Stimulated activated CD4-positive, alpha-beta T cell treated with anti-CD3 and anti-CD28 coated beads, TNF-alpha, amount 100 ng/mL, for 4 hours (primary cell): Measurements from ENCODE around the gene ING5.
"Not testable (repeated sequence)": the region's sequence is repeated elsewhere in the genome, so short reads cannot be mapped to it uniquely, and the experiment has no call there.

Source experiments
- DNase-seq, 3 experiments: peaks; one replicate each; pipeline ENCODE4 v3.0.0-alpha.2; 2020; ENCODE audit warnings: low read depth in 3 of 3

The ING5 gene

DNA sequence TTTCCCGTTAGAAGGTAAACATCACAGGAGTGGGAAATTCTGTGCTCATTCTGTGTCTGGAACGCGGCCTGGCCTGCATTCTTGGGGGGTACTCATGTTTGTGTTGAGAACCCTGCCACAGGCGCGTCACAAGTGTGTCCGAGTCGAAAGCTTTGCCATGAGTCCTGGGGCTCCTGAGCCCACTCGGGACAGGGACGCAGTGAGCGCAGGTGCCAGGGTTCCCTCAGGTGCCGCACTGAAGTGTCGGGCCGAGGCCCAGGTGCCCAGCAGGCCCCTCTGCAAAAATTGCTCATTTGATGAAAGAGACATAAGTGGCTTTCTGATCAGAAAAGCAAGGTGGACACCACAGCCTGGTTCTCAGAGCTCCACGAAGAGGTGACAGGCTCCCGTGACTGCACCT is 37.3 kb downstream of the ING5 start:
- DNase-seq, result no peak

DNA sequence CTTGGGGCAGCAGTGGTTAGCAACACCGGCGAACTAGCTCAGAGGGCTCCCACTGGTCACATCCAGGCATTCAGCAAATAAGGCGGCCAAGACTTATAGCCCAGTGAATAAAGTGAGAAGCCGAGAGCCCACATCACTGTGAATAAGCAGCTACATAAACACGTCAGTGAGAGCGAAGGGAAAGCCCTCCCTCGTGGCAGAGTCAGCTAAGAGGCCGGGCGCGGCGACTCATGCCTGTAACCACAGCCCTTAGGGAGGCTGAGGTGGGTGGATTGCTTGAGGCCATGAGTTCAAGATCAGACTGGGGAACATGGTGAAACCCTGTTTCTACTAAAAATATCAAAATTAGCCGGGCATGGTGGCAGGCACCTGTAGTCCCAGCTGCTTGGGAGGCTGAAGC is 37.8 kb downstream of the ING5 start:
- peak; percentile 31 to 33 (median 32) for DNase-seq

DNA sequence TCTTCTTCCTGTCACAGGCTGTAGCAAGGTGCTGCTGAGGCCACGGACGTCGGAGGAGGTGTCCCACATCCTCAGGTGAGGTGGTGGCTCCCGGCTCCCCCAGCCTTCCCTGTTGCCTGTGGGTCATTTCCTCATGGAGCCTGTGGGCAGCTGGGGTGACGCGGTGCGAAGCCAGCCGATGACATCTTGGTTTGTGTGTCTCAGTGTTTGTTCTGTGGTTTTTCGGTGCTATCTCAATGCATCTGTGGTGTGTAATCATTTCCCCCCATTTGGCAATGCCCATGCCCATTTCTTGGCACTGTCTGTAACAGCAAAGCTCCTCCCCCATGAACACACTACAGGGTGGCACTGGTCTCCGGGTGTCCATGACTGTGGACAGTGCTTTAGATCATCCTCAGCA is 39.2 kb downstream of the ING5 start:
- no peak for DNase-seq

DNA sequence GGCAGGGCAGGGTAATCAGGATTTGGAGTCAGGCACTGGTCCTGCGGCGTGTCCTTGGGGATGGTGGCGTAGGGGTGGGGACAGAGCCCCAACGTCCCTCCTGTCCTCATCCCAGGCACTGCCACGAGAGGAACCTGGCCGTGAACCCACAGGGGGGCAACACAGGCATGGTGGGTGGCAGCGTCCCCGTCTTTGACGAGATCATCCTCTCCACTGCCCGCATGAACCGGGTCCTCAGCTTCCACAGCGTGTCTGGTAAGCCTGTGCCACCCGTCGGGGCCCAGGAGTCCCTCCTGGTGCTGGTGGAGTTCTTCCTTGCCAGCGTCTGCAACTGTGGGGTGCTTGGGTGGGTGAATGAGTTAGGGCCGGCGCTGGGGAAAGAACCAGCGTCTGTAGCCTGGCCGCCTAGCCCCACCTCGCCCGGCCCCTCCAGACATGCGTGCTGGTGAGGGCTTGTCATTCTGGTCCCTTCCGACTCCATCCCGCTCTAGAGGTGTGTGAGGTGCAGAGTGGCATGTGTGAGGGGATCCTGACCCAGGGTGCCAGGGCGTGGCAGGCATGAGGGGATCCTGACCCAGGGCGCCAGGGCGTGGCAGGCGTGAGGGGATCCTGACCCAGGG is 40.6 kb downstream of the ING5 start:
- DNase-seq, result no peak

DNA sequence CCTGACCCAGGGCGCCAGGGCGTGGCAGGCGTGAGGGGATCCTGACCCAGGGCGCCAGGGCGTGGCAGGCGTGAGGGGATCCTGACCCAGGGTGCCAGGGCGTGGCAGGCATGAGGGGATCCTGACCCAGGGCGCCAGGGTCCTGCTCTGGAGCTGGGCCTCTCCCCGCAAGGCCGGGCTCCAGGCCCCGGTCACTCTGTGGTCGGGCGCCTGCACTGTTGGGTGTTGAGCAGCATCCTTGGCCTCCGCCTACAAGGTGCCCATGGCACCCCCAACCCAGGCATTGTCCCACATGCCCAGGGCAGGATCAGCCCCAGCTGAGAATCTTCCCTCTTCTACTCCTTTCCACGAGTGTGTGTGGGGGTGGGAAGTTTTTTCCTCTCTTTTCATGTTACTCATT is 41.2 kb downstream of the ING5 start:
- DNase-seq, result not testable (repeated sequence)

DNA sequence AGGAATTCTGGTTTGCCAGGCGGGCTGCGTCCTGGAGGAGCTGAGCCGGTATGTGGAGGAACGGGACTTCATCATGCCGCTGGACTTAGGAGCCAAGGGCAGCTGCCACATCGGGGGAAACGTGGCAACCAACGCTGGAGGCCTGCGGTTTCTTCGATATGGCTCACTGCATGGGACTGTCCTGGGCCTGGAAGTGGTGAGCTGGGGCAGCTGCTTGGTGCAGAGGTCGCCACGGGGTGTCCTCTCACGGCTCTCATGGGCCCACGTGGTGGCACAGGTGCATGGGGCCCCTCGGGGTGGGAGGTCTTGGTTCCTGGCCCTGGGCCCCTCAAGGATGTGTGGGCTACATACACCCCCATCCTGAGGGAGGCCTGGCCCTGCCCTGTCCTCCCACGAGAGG is 41.8 kb downstream of the ING5 start:
- no peak for DNase-seq

DNA sequence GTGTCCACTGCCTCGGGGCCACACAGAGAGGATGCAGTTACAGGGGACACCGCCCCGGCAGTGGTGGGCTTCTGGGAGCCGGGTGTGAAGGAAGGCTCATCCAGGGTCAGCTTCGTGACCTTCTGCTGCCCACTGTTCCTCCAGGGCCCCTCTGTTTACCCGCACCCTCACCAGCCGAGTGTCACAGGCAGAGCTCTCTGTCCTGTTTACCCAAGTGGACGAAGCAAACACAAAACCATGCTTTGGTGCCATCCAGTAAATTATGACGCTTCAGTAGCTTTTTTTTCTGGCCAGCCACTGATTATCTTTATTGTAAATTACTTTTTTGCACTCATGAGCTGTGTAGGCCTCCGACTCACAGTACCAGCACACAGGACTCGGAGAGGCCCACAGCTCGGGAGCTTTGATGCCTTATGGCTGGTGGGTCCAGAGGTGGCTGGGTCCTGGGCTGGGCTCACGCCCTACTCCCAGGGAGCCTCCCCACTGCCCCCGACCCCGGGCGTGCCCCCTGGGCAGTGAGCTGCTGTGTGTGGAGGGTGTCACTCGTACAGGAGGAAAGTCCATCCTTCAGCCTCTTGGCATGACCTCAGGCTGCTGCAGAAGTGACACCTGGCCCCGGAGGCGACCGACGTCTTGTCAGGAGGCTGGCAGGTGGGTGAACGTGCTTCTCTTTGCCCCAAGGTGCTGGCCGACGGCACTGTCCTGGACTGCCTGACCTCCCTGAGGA is 42.4 kb downstream of the ING5 start:
- DNase-seq, result no peak

DNA sequence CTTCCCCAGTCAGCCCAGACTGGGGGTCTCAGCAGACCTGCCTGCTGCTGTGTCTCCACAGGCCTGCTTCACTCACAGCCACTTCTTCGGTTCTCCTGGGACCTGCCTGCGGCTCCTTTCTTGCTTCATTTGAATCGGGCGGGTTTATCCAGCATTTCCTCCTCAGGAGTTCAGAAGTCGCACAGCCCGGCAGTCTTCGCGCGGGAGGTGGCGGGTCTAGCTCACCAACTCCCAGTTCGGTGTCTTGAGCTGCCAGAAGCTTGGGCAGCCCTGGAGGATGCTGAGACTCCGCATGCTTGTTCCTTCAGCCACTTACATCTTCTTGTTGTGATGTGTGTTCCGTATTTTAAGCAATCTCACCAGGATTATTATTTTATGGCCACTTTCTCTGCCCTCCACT is 43.4 kb downstream of the ING5 start:
- no peak for DNase-seq

DNA sequence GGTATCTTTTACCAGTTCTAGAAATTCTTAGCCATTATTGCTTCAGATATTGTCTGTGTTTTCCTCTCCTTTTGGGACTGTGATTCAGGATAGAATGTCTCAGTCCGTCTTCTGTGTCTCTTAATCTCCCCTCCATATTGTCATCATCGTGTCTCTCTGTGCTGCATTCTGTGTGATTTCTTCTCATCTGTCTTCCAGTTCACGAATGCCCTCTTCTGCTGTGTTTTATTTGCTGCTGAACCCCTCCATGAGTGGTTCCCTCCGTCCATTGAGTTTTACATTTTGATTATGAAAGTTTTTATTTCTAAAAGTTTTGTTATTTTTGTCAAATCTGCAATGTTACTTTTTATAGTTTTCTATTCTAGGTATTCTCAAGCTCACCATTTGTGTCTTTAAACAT is 44.2 kb downstream of the ING5 start:
- DNase-seq, result no peak

DNA sequence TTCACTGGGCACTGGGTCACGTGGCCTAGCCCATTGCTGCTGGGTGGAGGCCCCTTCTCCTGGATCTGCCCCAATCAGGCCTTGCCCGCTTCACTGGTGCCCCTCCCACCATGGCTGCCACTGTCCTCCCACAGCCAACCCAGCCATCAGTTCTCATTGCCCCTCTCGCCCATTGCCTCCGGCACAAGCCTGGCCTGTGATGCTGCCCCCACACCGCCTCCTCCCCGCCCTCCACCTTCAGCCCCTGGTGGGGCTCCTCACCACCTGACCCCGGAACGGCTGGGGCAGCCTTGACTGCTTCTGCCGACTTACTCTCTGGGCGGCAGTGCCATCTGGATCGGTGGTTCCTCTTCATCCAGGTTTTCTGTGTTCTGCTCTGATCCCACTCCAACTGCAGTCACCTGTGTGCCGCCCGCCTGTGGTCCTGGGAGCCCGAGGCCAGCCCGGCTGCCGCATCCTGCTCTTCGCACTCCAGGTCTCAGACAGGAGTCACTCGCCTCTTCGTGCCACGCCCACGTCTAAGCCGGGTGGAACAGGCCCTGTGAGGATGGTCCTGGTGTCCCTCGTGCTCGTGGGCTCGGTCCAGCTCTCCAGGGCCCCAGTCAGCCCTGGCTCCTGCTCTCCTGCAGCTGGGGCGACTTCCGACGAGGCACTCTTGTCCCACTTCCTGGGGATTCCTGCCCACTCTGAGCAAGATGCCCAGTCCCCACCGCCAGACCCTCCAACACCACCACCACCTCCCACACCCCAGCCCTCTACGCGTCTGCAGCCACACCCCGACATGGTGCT is 46.8 kb downstream of the ING5 start:
- DNase-seq, result no peak

DNA sequence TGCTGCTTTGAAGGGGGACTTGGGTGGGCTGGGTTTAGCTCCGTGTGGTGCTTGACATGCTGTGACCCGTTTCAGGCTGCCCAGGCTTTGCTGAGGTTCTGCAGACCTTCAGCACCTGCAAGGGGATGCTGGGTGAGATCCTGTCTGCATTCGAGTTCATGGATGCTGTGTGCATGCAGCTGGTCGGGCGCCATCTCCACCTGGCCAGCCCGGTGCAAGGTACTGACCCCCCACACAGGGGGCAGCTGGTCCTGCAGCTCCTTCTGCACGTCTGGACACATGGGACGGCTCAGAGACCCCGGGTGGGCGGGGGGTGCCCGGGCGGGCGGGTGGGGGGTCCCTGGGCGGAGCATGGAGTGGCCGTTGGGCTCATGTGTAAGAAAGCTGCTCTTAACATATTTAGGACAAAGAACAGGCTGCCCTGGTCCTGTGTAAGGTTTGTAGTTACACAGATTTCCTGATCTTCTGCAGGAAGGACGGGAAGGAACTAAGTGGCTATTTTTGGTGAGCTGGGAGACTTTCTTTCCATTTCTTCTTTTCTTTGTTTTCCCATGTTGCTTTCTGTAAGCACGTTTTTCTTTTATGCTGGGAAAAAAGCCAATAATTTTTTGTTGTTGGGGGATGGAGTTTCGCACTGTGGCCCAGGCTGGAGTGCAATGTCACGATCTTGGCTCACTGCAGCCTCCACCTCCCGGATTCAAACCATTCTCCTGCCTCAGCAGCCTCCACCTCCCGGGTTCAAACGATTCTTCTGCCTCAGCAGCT is 48.4 kb downstream of the ING5 start:
- no peak for DNase-seq

DNA sequence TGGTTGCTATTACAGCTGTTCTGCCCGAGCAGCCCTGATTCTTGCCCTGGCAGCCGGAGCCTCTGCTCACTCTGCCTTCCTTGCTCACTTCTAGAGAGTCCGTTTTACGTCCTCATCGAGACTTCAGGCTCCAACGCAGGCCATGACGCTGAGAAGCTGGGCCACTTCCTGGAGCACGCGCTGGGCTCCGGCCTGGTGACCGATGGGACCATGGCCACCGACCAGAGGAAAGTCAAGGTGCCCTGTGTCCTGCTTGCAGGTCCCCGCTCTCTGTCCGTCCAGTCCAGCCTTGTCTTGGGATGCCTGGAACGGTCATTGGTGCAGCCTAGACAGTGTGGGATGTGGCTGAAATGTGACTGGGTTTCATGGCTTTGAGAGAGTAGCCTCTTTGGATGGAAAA is 49.3 kb downstream of the ING5 start:
- DNase-seq, result no peak

DNA sequence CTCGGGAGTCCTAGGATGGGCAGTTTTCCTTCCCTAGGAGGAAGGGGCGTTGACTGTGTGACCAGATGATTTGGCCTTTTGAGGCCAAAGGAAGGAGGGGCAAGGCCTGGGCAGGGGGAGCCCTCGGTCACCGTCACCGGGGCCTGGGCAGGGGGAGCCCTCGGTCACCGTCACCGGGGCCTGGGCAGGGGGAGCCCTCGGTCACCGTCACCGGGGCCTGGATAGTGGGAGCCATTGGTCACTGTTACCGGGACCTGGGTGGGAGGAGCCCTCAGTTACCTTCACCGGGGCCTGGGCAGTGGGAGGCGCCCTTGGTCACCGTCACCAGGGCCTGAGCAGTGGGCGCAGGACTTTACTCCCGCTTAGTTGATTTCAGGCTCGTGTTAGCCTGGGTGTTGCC is 49.9 kb downstream of the ING5 start:
- DNase-seq, result no peak

DNA sequence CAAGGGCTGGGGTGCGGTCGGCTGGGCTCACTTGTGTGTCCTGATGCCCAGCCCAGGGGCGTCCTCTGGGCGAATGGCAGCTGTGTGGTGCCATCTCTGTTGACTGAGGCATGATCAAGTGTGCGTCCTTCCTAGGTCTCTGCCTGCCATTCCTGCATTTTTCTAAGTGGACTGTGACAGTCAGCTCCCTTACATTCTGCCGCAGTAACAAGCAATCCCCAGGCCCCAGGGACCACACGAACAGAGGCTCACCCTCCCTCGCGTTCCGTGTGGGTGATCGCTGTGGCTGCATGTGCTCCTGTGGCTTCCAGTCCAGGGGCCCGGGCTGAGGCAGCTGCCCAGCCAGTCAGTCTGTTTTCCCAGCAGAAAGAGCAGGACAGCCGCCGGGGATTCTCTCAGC is 50.4 kb downstream of the ING5 start:
- DNase-seq, result no peak

DNA sequence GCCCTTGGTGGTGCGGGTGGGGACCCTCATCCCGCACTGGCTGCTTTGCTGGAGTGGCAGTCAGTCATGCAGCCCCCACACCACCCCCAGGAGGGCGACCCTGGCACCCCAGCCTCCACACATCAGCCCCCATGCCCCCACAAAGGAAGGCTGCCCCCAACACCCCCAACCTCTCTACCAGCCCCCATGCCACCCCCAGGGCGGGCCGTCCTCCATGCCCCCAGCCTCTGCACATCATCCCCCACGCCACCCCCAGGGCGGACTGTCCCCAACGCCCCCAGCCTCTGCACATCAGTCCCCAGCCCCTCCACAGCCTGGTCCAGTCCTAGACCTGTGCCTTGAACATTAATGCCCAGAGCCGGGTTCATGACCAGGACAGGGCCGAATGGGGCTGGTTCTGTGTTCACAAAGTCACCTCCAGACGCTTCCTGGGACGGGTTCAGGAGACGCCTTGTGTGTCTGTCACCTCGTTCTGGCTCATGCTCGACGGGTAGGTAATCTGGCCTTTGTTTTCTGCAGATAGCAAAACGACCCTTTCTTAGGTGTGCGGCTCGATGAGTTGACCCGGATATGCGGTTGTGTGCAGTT is 50.9 kb downstream of the ING5 start:
- no peak for DNase-seq

DNA sequence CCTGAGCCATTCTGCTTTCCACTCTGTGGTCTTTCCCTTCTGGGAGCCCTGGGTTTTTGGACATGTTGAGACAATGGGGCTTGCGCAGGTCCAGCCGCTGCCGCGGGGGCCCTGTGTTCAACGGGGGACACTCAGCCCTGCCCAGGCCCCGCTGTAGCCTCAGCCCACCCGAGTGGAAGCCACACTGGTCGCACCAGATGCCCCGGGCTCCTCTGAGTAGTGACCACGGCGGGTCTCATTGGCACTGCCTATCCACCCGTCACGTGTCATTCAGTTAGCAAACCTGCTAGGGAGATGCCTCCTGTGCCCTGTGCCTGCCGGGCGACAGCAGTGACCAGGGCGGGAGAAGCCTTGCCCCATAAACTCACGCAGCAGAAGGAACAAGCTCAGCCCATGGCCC is 51.7 kb downstream of the ING5 start:
- DNase-seq, result no peak

DNA sequence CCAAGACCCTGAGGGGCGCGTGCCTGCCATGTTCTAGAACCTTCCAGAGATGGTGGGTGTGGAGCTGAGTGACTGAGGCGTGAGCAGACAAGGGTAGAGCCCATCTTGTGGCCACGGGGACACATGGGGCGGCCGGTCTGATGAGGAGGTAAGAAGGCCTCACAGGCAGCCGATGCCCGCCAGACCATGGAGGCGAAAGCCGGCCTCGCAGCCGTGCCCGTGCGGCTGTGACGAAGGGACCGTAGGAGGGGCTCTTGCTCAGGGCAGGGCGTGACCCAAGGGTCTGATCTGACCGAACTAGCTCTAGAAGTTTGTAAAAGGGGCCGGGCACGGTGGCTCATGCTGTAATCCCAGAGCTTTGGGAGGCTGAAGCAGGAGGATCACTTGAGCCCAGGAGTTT is 52.2 kb downstream of the ING5 start:
- DNase-seq, result no peak

DNA sequence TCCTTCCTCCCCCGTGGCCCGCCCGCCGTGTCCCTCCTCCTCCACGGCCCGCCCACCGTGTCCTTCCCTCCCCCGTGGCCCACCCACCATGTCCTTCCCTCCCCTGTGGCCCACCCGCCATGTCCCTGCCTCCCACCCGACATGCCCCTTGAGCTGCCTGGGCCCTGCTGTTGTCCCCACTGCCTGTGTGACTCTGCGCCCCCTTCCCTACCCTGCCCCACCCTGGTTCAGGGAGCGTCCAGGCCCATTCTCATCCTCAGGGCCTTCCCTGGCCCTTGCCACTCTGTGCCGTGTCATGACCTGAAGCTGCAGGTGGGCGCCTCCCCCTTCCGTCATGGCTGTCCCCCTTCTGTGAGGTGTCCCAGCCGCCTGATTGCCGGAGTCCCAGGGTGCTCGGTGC is 53.3 kb downstream of the ING5 start:
- no peak for DNase-seq

DNA sequence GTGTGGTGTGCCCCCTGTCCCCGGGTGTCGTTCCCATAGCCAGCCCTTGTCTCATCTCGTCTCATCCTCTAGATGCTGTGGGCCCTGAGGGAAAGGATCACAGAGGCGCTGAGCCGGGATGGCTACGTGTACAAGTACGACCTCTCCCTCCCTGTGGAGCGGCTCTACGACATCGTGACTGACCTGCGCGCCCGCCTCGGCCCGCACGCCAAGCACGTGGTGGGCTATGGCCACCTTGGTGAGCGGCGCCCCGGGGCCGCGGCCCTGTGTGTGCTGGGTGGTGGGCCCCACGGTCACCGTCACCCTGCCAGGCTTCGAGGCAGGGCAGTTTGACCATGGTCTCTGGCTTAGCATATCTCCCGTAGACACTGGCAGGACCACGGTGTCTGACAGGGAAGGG is 53.9 kb downstream of the ING5 start:
- no peak for DNase-seq

DNA sequence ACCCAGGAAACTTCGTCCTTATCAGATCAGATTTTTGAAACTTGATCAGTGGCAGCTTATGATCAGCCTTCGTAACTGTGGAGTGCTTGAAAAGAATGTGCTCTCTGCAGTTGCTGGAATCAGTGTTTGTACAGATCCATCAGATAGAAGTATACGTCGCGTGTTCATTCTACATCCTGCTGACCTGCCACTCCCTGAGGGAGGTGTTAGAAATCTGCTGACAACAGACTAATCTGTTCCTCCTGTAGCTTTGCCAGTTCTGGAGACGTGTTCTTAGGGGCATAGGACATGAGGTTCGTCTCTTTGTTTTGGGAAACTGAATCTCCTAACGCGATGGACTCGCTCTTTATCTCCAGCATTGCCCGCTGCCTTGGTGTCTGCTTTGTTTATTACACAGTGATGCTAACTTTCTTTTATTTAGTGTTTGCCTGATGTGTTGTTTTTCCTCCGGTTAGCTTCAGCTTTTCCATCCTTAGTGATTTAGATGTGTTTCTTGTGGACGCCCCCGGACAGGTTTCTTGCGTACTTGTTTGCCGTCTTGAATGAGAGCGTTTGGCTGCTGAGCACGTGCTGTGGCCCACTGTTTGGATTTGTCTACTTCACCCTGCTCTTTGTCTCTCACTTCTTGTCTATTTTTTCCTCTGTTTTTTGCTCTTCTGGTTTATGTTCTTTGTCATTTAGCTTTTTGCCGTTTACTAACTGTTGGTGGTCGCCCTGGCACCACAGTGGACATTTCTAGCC is 57.4 kb downstream of the ING5 start:
- no peak for DNase-seq

DNA sequence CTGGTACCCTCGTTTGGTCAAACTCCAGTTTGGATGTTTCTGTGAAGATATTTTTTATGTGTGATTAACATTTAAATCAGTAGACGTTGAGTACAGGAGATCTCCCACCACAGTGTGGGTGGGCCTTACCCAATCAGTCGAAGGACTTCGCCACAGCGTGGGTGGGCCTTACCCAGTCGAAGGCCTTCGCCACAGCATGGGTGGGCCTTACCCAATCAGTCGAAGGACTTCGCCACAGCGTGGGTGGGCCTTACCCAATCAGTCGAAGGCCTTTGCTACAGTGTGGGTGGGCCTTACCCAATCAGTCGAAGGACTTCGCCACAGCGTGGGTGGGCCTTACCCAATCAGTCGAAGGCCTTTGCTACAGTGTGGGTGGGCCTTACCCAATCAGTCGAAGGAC is 58.1 kb downstream of the ING5 start:
- not testable (repeated sequence) for DNase-seq
